SU-DHL-6 (cell line): ENCODE measurements around the gene TPK1.

ENCODE experiments used
- CTCF ChIP-seq: fragments of 200-600 bp; sonication (generic); IDR thresholded peaks from one replicate; pipeline ENCODE4 v1.5.1; 2017; ENCODE audit warnings: antibody characterized with exemption, mild to moderate bottlenecking, low read length, moderate library complexity; ENCODE audit not compliant: insufficient read depth, poor library complexity, severe bottlenecking
- EZH2phosphoT487 ChIP-seq: fragments of 200-600 bp; sonication (generic), shearing (Covaris generic); conservative IDR thresholded peaks from 2 replicates; pipeline ENCODE4 v1.6.1; 2018; ENCODE audit warnings: mild to moderate bottlenecking, antibody characterized with exemption, low read length, moderate library complexity, mixed read lengths

GRCh38 chr7:144869082-144869481, 33.2 kb upstream of the TPK1 start:
- TF ChIP-seq CTCF, result no peak
- no peak for TF ChIP-seq EZH2phosphoT487
